SK-N-SH (cell line): Measurements from ENCODE around the gene FAF2. TPM values are rescaled to one million over a fixed set of nuclear protein-coding genes. Genes with fewer than 3 reads are reported as not detected.

Experiments
- CTCF ChIA-PET: fragments of 300-600, 350-600 bp; formaldehyde crosslinking; extraction: SDS; loops from one replicate; lab custom pipeline; 2021; lab: Yijun Ruan, JAX
- POLR2A ChIA-PET: fragments of 350-600 bp; sonication (Branson Sonifier 250); formaldehyde crosslinking; extraction: SDS; loops from one replicate; lab custom pipeline; 2020; ENCODE audit warnings: antibody characterized with exemption, inconsistent platforms; lab: Yijun Ruan, JAX
- DNase-seq: peaks from one replicate; pipeline ENCODE4 v3.0.0; 2012
- H2AFZ ChIP-seq: fragments of 200-600 bp; sonication (generic); 2 replicates; pipeline ENCODE4 v1.8.1; 2016; ENCODE audit warnings: antibody characterized with exemption, mild to moderate bottlenecking, low read depth
- H3F3A ChIP-seq: fragments of 200-600 bp; sonication (generic); replicated peaks from 2 replicates; pipeline ENCODE3; 2016; ENCODE audit warnings: antibody characterized with exemption, mild to moderate bottlenecking; ENCODE audit not compliant: insufficient read depth
- H3K27ac ChIP-seq, 2 experiments: fragments of 200-500 bp in 1 of 2; fragments of 200-600 bp in 1 of 2; sonication (Bioruptor generic) in 1 of 2; sonication (generic), shearing (Covaris generic) in 1 of 2; 2 replicates each; pipeline versions ENCODE4 v1.5.1 to v1.6.1; 2014 to 2016; ENCODE audit warnings: low read depth in 2 of 2, inconsistent platforms in 1 of 2, low read length in 1 of 2, mild to moderate bottlenecking in 1 of 2, mixed read lengths in 1 of 2
- H3K27me3 ChIP-seq: fragments of 200-600 bp; sonication (generic), shearing (Covaris generic); 2 replicates; pipeline ENCODE4 v1.6.1; 2016; ENCODE audit warnings: mixed run types; ENCODE audit not compliant: insufficient read depth
- H3K36me3 ChIP-seq, 2 experiments: fragments of 200-500 bp in 1 of 2; fragments of 200-600 bp in 1 of 2; sonication (Bioruptor generic) in 1 of 2; sonication (generic) in 1 of 2; replicated peaks in 1 of 2; 2 replicates each; pipeline versions ENCODE3 to v1.5.1; 2014 to 2016; ENCODE audit warnings: low read length in 1 of 2, mild to moderate bottlenecking in 1 of 2; ENCODE audit not compliant: insufficient read depth in 2 of 2, control insufficient read depth in 1 of 2
- H3K4me1 ChIP-seq, 2 experiments: fragments of 200-500 bp in 1 of 2; fragments of 200-600 bp in 1 of 2; sonication (Bioruptor generic) in 1 of 2; sonication (generic), shearing (Covaris generic) in 1 of 2; 2 replicates each; pipeline versions ENCODE4 v1.5.1 to v1.6.1; 2014 to 2016; ENCODE audit warnings: low read depth in 1 of 2, low read length in 1 of 2, mixed run types in 1 of 2; ENCODE audit not compliant: insufficient read depth in 2 of 2, control insufficient read depth in 1 of 2
- H3K4me2 ChIP-seq: fragments of 200-600 bp; sonication (generic), shearing (Covaris generic); 2 replicates; pipeline ENCODE4 v1.6.1; 2017; ENCODE audit warnings: mixed run types
- H3K4me3 ChIP-seq, 2 experiments: fragments of 200-500 bp in 1 of 2; fragments of 200-600 bp in 1 of 2; sonication (Bioruptor generic) in 1 of 2; sonication (generic), shearing (Covaris generic) in 1 of 2; 2 replicates each; pipeline versions ENCODE4 v1.5.1 to v1.8.1; 2014 to 2016; ENCODE audit warnings: low read depth in 2 of 2, inconsistent platforms in 1 of 2, low read length in 1 of 2, mild to moderate bottlenecking in 1 of 2, mixed read lengths in 1 of 2, moderate library complexity in 1 of 2
- H3K79me2 ChIP-seq: fragments of 200-600 bp; sonication (generic); 2 replicates; pipeline ENCODE4 v1.8.1; 2017; ENCODE audit warnings: mild to moderate bottlenecking; ENCODE audit not compliant: insufficient read depth
- H3K9ac ChIP-seq: fragments of 200-600 bp; sonication (generic); 2 replicates; pipeline ENCODE4 v1.6.1; 2017; ENCODE audit warnings: mixed run types
- H3K9me2 ChIP-seq: fragments of 200-600 bp; sonication (generic); 2 replicates; pipeline ENCODE4 v1.6.1; 2017; ENCODE audit warnings: mixed run types
- H3K9me3 ChIP-seq: fragments of 200-600 bp; sonication (generic); 2 replicates; pipeline ENCODE4 v1.6.1; 2017; ENCODE audit warnings: mixed run types, mild to moderate bottlenecking, moderate library complexity
- H4K20me1 ChIP-seq: fragments of 200-600 bp; sonication (generic); 2 replicates; pipeline ENCODE4 v1.6.1; 2017; ENCODE audit warnings: mild to moderate bottlenecking, mixed run types; ENCODE audit not compliant: insufficient read depth
- CHD2 ChIP-seq: fragments of 150-350 bp; IDR thresholded peaks from 2 replicates; pipeline ENCODE4 v1.6.1; 2018; ENCODE audit warnings: low read length; ENCODE audit not compliant: partially characterized antibody
- CTCF ChIP-seq: fragments of 200-600 bp; sonication (generic); IDR thresholded peaks from 2 replicates; pipeline ENCODE4 v1.6.1; 2017; ENCODE audit warnings: antibody characterized with exemption, mild to moderate bottlenecking, moderate library complexity
- EZH2phosphoT487 ChIP-seq: fragments of 200-600 bp; sonication (generic); IDR thresholded peaks from 2 replicates; pipeline ENCODE4 v1.6.1; 2017; ENCODE audit warnings: low read depth, mixed run types, mild to moderate bottlenecking, antibody characterized with exemption, moderate library complexity, borderline replicate concordance
- FOSL2 ChIP-seq: IDR thresholded peaks from 2 replicates; pipeline ENCODE4 v1.4.0; 2012; ENCODE audit warnings: low read depth, mild to moderate bottlenecking, moderate library complexity, borderline replicate concordance
- MAX ChIP-seq: IDR thresholded peaks from 2 replicates; pipeline ENCODE4 v1.4.0; 2012; ENCODE audit warnings: low read depth
- MXI1 ChIP-seq: IDR thresholded peaks from 2 replicates; pipeline ENCODE4 v1.6.1; 2012; ENCODE audit warnings: mild to moderate bottlenecking, low read depth, low read length, improper control_type of control experiment
- NFIC ChIP-seq: IDR thresholded peaks from 2 replicates; pipeline ENCODE4 v1.4.0; 2012; ENCODE audit warnings: borderline replicate concordance
- POLR2AphosphoS5 ChIP-seq: IDR thresholded peaks from 2 replicates; pipeline ENCODE4 v1.6.1; 2012; ENCODE audit warnings: low read depth, low read length
- RFX5 ChIP-seq: IDR thresholded peaks from 2 replicates; pipeline ENCODE4 v1.6.1; 2012; ENCODE audit warnings: mild to moderate bottlenecking, improper control_type of control experiment, low read length
- SIN3A ChIP-seq: IDR thresholded peaks from 2 replicates; pipeline ENCODE4 v1.6.1; 2012; ENCODE audit warnings: low read depth, mild to moderate bottlenecking, low read length, moderate library complexity, borderline replicate concordance
- SMC3 ChIP-seq: IDR thresholded peaks from 2 replicates; pipeline ENCODE4 v1.6.1; 2012; ENCODE audit warnings: low read depth, low read length, improper control_type of control experiment
- TAF1 ChIP-seq: IDR thresholded peaks from 2 replicates; pipeline ENCODE4 v1.6.1; 2012; ENCODE audit warnings: low read depth, mild to moderate bottlenecking, low read length, moderate library complexity, borderline replicate concordance
- TCF12 ChIP-seq: IDR thresholded peaks from 2 replicates; pipeline ENCODE4 v1.4.0; 2012
- WGBS: methylation state at CpG from one replicate; pipeline ENCODE4 v1.1.6; 2017; ENCODE audit warnings: low lambda C conversion rate; 5-methylcytosine and 5-hydroxymethylcytosine counted together
- polyA plus RNA-seq, 3 experiments: library from polyadenylated mRNA; depleted of rRNA; stranded (reverse); fragments of >200 nt; gene quantifications; 2 replicates each; pipeline ENCODE4 v1.2.3, GENCODE V29; 2012
- TF ChIP-seq, protein P1 (sequence below): IDR thresholded peaks from 2 replicates; pipeline ENCODE4 v1.6.1; 2012; ENCODE audit warnings: mild to moderate bottlenecking, low read depth, low read length, moderate library complexity
- TF ChIP-seq, protein P2 (sequence below): IDR thresholded peaks from 2 replicates; pipeline ENCODE4 v1.4.0; 2012; ENCODE audit warnings: low read depth, borderline replicate concordance
- TF ChIP-seq, protein P3 (sequence below): IDR thresholded peaks from 2 replicates; pipeline ENCODE4 v1.4.0; 2012; ENCODE audit warnings: low read depth, borderline replicate concordance

Gene FAF2
- polyA plus RNA-seq, 1 of the 3 experiments (the other 2 are of a cell fraction) = 25.5 TPM

- Histone ChIP-seq H3K79me2 (peaks cover 27% of the 10 kb centered on the region), H4K20me1 (peaks cover 15% of the 10 kb centered on the region; the same call in 1 of the 2 replicates), H3K27ac (no peak overlapping the region), H3F3A (no peaks in the 10 kb centered on the region), H3K27me3 (no peaks in the 10 kb centered on the region), H3K4me1 (peaks cover 10 to 38% of the 10 kb centered on the region in 2 experiments; a peak in 3 of 4 replicates), H3K4me3 (no peak overlapping the region)
- POLR2A ChIA-PET = no interaction called here
- no peak for TF ChIP-seq NFIC
- no peak for TF ChIP-seq TAF1
- TF ChIP-seq, protein P1, sequence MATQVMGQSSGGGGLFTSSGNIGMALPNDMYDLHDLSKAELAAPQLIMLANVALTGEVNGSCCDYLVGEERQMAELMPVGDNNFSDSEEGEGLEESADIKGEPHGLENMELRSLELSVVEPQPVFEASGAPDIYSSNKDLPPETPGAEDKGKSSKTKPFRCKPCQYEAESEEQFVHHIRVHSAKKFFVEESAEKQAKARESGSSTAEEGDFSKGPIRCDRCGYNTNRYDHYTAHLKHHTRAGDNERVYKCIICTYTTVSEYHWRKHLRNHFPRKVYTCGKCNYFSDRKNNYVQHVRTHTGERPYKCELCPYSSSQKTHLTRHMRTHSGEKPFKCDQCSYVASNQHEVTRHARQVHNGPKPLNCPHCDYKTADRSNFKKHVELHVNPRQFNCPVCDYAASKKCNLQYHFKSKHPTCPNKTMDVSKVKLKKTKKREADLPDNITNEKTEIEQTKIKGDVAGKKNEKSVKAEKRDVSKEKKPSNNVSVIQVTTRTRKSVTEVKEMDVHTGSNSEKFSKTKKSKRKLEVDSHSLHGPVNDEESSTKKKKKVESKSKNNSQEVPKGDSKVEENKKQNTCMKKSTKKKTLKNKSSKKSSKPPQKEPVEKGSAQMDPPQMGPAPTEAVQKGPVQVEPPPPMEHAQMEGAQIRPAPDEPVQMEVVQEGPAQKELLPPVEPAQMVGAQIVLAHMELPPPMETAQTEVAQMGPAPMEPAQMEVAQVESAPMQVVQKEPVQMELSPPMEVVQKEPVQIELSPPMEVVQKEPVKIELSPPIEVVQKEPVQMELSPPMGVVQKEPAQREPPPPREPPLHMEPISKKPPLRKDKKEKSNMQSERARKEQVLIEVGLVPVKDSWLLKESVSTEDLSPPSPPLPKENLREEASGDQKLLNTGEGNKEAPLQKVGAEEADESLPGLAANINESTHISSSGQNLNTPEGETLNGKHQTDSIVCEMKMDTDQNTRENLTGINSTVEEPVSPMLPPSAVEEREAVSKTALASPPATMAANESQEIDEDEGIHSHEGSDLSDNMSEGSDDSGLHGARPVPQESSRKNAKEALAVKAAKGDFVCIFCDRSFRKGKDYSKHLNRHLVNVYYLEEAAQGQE = no peak
- TF ChIP-seq MAX = no peak
- no peak for TF ChIP-seq CHD2
- TF ChIP-seq SIN3A = no peak
- TF ChIP-seq, all 33 proteins: peak for 0
- Histone ChIP-seq H3K9ac (no peak overlapping the region), H3K9me2 (no peaks in the 10 kb centered on the region), H2AFZ (no peak overlapping the region), H3K4me2 (no peak overlapping the region), H3K9me3 (no peaks in the 10 kb centered on the region), H3K36me3 (peaks cover 0 to 11% of the 10 kb centered on the region in 2 experiments)
- CTCF ChIA-PET = interaction anchor here (0.6 to 6.0 kb wide), 3 partner anchors 8 to 123 kb away, joined by 3 to 28 read pairs (median 4); partner anchors contain the start of gene CLTB
- 61% methylated on average over 5 of the region's 5 CpGs for WGBS
- DNase-seq = no peak
These were observed 90.8 kb downstream of the FAF2 start for GRCh38 chr5:176538989-176539384.

GRCh38 chr5:176540476-176540899 lies 92.3 kb downstream of the FAF2 start:
- ChIA-PET CTCF (interaction anchor here (6.0 kb wide), 1 partner anchor 124 kb away, joined by 28 read pairs; the partner anchor contains the start of gene CLTB), POLR2A (no interaction called here)
- 87% methylated on average over 5 of the region's 8 CpGs for WGBS
- Histone ChIP-seq H3K4me3 (no peak overlapping the region), H3K4me1 (peaks cover 10 to 23% of the 10 kb centered on the region in 2 experiments; a peak in 3 of 4 replicates), H3F3A (no peaks in the 10 kb centered on the region), H3K9me3 (no peaks in the 10 kb centered on the region), H3K79me2 (peaks cover 12% of the 10 kb centered on the region), H3K9ac (no peak overlapping the region), H3K9me2 (no peaks in the 10 kb centered on the region), H3K27me3 (no peaks in the 10 kb centered on the region), H3K27ac (no peak overlapping the region), H2AFZ (no peak overlapping the region), H3K4me2 (no peak overlapping the region), H3K36me3 (no peaks in the 10 kb centered on the region), H4K20me1 (peaks cover under 1% of the 10 kb centered on the region; the same call in 1 of the 2 replicates)
- DNase-seq = no peak
- TF ChIP-seq, protein P2, sequence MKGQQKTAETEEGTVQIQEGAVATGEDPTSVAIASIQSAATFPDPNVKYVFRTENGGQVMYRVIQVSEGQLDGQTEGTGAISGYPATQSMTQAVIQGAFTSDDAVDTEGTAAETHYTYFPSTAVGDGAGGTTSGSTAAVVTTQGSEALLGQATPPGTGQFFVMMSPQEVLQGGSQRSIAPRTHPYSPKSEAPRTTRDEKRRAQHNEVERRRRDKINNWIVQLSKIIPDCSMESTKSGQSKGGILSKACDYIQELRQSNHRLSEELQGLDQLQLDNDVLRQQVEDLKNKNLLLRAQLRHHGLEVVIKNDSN = no peak
- TF ChIP-seq CTCF (no peak), MXI1 (no peak), TAF1 (no peak), SMC3 (no peak), TCF12 (no peak), SIN3A (no peak), POLR2AphosphoS5 (no peak), NFIC (no peak), EZH2phosphoT487 (no peak), FOSL2 (no peak), RFX5 (no peak), MAX (no peak)
- TF ChIP-seq, protein P3, sequence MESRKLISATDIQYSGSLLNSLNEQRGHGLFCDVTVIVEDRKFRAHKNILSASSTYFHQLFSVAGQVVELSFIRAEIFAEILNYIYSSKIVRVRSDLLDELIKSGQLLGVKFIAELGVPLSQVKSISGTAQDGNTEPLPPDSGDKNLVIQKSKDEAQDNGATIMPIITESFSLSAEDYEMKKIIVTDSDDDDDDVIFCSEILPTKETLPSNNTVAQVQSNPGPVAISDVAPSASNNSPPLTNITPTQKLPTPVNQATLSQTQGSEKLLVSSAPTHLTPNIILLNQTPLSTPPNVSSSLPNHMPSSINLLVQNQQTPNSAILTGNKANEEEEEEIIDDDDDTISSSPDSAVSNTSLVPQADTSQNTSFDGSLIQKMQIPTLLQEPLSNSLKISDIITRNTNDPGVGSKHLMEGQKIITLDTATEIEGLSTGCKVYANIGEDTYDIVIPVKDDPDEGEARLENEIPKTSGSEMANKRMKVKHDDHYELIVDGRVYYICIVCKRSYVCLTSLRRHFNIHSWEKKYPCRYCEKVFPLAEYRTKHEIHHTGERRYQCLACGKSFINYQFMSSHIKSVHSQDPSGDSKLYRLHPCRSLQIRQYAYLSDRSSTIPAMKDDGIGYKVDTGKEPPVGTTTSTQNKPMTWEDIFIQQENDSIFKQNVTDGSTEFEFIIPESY = no peak
